ENCODE results near the gene PWWP2A. TPM values are rescaled to one million over a fixed set of nuclear protein-coding genes. Genes with fewer than 3 reads are reported as not detected.
"Not testable (repeated sequence)": the region's sequence is repeated elsewhere in the genome, so short reads cannot be mapped to it uniquely, and the experiment has no call there.

The PWWP2A gene
- total RNA-seq, 2 experiments from 2014 or later: 14.8 to 15.8 TPM

- no peaks in the 10 kb centered on the region for H3K4me1 Mint-ChIP-seq (ENCODE audit: low read depth)
- intact Hi-C loops (cut with micrococcal nuclease): no loop called here
- H3K4me3 Mint-ChIP-seq: no peak overlapping the region
- no peak for DNase-seq
- no peaks in the 10 kb centered on the region for H3K9me3 Mint-ChIP-seq
- CTCF ChIA-PET: no interaction called here
- peaks cover 2% of the 10 kb centered on the region for H3K36me3 Mint-ChIP-seq (ENCODE audit: low read depth)
- H3K27me3 Mint-ChIP-seq (ENCODE audit: low read depth): no peaks in the 10 kb centered on the region
- no peak overlapping the region for H3K27ac Mint-ChIP-seq
Measured at GRCh38 chr5:160084144-160084543, 35.1 kb downstream of the PWWP2A start.

GRCh38 chr5:160083501-160083900, 35.7 kb downstream of the PWWP2A start:
- H3K9me3 Mint-ChIP-seq: no peaks in the 10 kb centered on the region
- intact Hi-C loops (cut with micrococcal nuclease): no loop called here
- no peak overlapping the region for H3K27ac Mint-ChIP-seq
- H3K36me3 Mint-ChIP-seq (ENCODE audit: low read depth): peaks cover 2% of the 10 kb centered on the region
- H3K4me1 Mint-ChIP-seq (ENCODE audit: low read depth): no peaks in the 10 kb centered on the region
- CTCF ChIA-PET: no interaction called here
- H3K27me3 Mint-ChIP-seq (ENCODE audit: low read depth): no peaks in the 10 kb centered on the region
- no peak overlapping the region for H3K4me3 Mint-ChIP-seq
- DNase-seq: no peak

- no peak overlapping the region for H3K4me3 Mint-ChIP-seq
- H3K27ac Mint-ChIP-seq: no peak overlapping the region
- H3K4me1 Mint-ChIP-seq (ENCODE audit: low read depth): no peaks in the 10 kb centered on the region
- peaks cover 2% of the 10 kb centered on the region for H3K36me3 Mint-ChIP-seq (ENCODE audit: low read depth)
- no peaks in the 10 kb centered on the region for H3K27me3 Mint-ChIP-seq (ENCODE audit: low read depth)
- intact Hi-C loops (cut with micrococcal nuclease): no loop called here
- no peak for DNase-seq
- H3K9me3 Mint-ChIP-seq: no peaks in the 10 kb centered on the region
- CTCF ChIA-PET: no interaction called here
Measured at GRCh38 chr5:160082614-160083500, 36.4 kb downstream of the PWWP2A start.

GRCh38 chr5:160081495-160081894, 37.8 kb downstream of the PWWP2A start:
- Mint-ChIP-seq H3K4me3 (no peak overlapping the region), H3K27ac (no peak overlapping the region), H3K4me1 (ENCODE audit: low read depth) (no peaks in the 10 kb centered on the region), H3K36me3 (ENCODE audit: low read depth) (peaks cover 2% of the 10 kb centered on the region), H3K27me3 (ENCODE audit: low read depth) (no peaks in the 10 kb centered on the region), H3K9me3 (no peaks in the 10 kb centered on the region)
- DNase-seq: no peak
- intact Hi-C loops (cut with micrococcal nuclease): no loop called here
- CTCF ChIA-PET: interaction anchor here (0.6 to 1.5 kb wide), 7 partner anchors 9 to 264 kb away, joined by 3 to 7 read pairs (median 4); partner anchors contain the start of gene PWWP2A

- no peaks in the 10 kb centered on the region for H3K9me3 Mint-ChIP-seq
- H3K4me1 Mint-ChIP-seq (ENCODE audit: low read depth): no peaks in the 10 kb centered on the region
- intact Hi-C loops (cut with micrococcal nuclease): loop anchor here (1.0 kb wide), 1 partner anchor 266 kb away; no protein-coding TSS in a partner anchor
- CTCF ChIA-PET: interaction anchor here (1.0 to 1.1 kb wide), 2 partner anchors 12 to 263 kb away, joined by 3 to 4 read pairs; no protein-coding TSS in a partner anchor
- H3K27ac Mint-ChIP-seq: no peak overlapping the region
- DNase-seq: no peak
- no peak overlapping the region for H3K4me3 Mint-ChIP-seq
- no peaks in the 10 kb centered on the region for H3K36me3 Mint-ChIP-seq (ENCODE audit: low read depth)
- H3K27me3 Mint-ChIP-seq (ENCODE audit: low read depth): no peaks in the 10 kb centered on the region
Measured at GRCh38 chr5:160079753-160080152, 39.5 kb downstream of the PWWP2A start.

- Mint-ChIP-seq H3K27ac (no peak overlapping the region), H3K4me3 (no peak overlapping the region), H3K27me3 (ENCODE audit: low read depth) (no peaks in the 10 kb centered on the region), H3K4me1 (ENCODE audit: low read depth) (no peaks in the 10 kb centered on the region), H3K9me3 (no peaks in the 10 kb centered on the region), H3K36me3 (ENCODE audit: low read depth) (peaks cover 3% of the 10 kb centered on the region)
- CTCF ChIA-PET: no interaction called here
- intact Hi-C loops (cut with micrococcal nuclease): no loop called here
- DNase-seq: no peak
Measured at GRCh38 chr5:160076997-160077396, 42.3 kb downstream of the PWWP2A start.

GRCh38 chr5:160075073-160075472, 44.2 kb downstream of the PWWP2A start:
- CTCF ChIA-PET: interaction anchor here (1.5 kb wide), 1 partner anchor 9 kb away, joined by 3 read pairs; no protein-coding TSS in a partner anchor
- H3K9me3 Mint-ChIP-seq: no peaks in the 10 kb centered on the region
- no peak overlapping the region for H3K27ac Mint-ChIP-seq
- H3K4me1 Mint-ChIP-seq (ENCODE audit: low read depth): no peaks in the 10 kb centered on the region
- intact Hi-C loops (cut with micrococcal nuclease): no loop called here
- H3K4me3 Mint-ChIP-seq: no peak overlapping the region
- DNase-seq: no peak
- no peaks in the 10 kb centered on the region for H3K27me3 Mint-ChIP-seq (ENCODE audit: low read depth)
- peaks cover 3% of the 10 kb centered on the region for H3K36me3 Mint-ChIP-seq (ENCODE audit: low read depth)

- peaks cover 5% of the 10 kb centered on the region for H3K36me3 Mint-ChIP-seq (ENCODE audit: low read depth)
- no peak for DNase-seq
- H3K4me1 Mint-ChIP-seq (ENCODE audit: low read depth): no peaks in the 10 kb centered on the region
- H3K4me3 Mint-ChIP-seq: no peak overlapping the region
- no peaks in the 10 kb centered on the region for H3K27me3 Mint-ChIP-seq (ENCODE audit: low read depth)
- no peak overlapping the region for H3K27ac Mint-ChIP-seq
- intact Hi-C loops (cut with micrococcal nuclease): no loop called here
- no peaks in the 10 kb centered on the region for H3K9me3 Mint-ChIP-seq
- CTCF ChIA-PET: interaction anchor here (1.0 to 1.3 kb wide), 2 partner anchors 9 to 50 kb away, joined by 4 read pairs; no protein-coding TSS in a partner anchor
Measured at GRCh38 chr5:160071916-160072315, 47.3 kb downstream of the PWWP2A start.

GRCh38 chr5:160071516-160071915, 47.7 kb downstream of the PWWP2A start:
- Mint-ChIP-seq H3K36me3 (ENCODE audit: low read depth) (peaks cover 5% of the 10 kb centered on the region), H3K4me1 (ENCODE audit: low read depth) (no peaks in the 10 kb centered on the region), H3K4me3 (no peak overlapping the region), H3K27ac (no peak overlapping the region), H3K9me3 (no peaks in the 10 kb centered on the region), H3K27me3 (ENCODE audit: low read depth) (no peaks in the 10 kb centered on the region)
- DNase-seq: no peak
- CTCF ChIA-PET: interaction anchor here (1.0 kb wide), 1 partner anchor 49 kb away, joined by 4 read pairs; no protein-coding TSS in a partner anchor
- intact Hi-C loops (cut with micrococcal nuclease): no loop called here

GRCh38 chr5:160069120-160069519, 50.1 kb downstream of the PWWP2A start:
- H3K27ac Mint-ChIP-seq; H3K4me3 Mint-ChIP-seq; DNase-seq; H3K9me3 Mint-ChIP-seq; H3K4me1 Mint-ChIP-seq (ENCODE audit: low read depth); H3K27me3 Mint-ChIP-seq (ENCODE audit: low read depth); intact Hi-C loops (cut with micrococcal nuclease): not testable (repeated sequence)
- CTCF ChIA-PET: interaction anchor here (0.5 to 0.8 kb wide), 2 partner anchors 318 to 1140 kb away, joined by 3 read pairs; no protein-coding TSS in a partner anchor
- H3K36me3 Mint-ChIP-seq (ENCODE audit: low read depth): peaks cover 12% of the 10 kb centered on the region

GRCh38 chr5:160064995-160065614, 54.1 kb downstream of the PWWP2A start:
- Mint-ChIP-seq H3K27ac (no peak overlapping the region), H3K27me3 (ENCODE audit: low read depth) (no peaks in the 10 kb centered on the region), H3K4me1 (ENCODE audit: low read depth) (no peaks in the 10 kb centered on the region), H3K36me3 (ENCODE audit: low read depth) (peaks cover 15% of the 10 kb centered on the region), H3K9me3 (no peaks in the 10 kb centered on the region), H3K4me3 (no peak overlapping the region)
- DNase-seq: no peak
- intact Hi-C loops (cut with micrococcal nuclease): no loop called here
- CTCF ChIA-PET: interaction anchor here (0.8 to 1.2 kb wide), 3 partner anchors 11 to 43 kb away, joined by 3 read pairs; no protein-coding TSS in a partner anchor

GRCh38 chr5:160064417-160064810, 54.8 kb downstream of the PWWP2A start:
- Mint-ChIP-seq H3K9me3 (no peaks in the 10 kb centered on the region), H3K27me3 (ENCODE audit: low read depth) (no peaks in the 10 kb centered on the region), H3K4me1 (ENCODE audit: low read depth) (no peaks in the 10 kb centered on the region), H3K27ac (no peak overlapping the region), H3K4me3 (no peak overlapping the region), H3K36me3 (ENCODE audit: low read depth) (peaks cover 13% of the 10 kb centered on the region)
- intact Hi-C loops (cut with micrococcal nuclease): no loop called here
- CTCF ChIA-PET: interaction anchor here (1.2 kb wide), 1 partner anchor 42 kb away, joined by 3 read pairs; no protein-coding TSS in a partner anchor
- DNase-seq: no peak

Measured in activated naive CD4-positive, alpha-beta T cell treated with anti-CD3 and anti-CD28 coated beads for 36 hours (primary cell).